Naive B cell (primary cell): ENCODE measurements around the gene JADE2. TPM values are rescaled to one million over a fixed set of nuclear protein-coding genes. Genes with fewer than 3 reads are reported as not detected.

Source experiments
- ATAC-seq, 2 donors: fragments of 150-1000 bp; cut with Tn5 transposase; 2 replicates each; pipeline ENCODE4 v1.10.0; 2021; ENCODE audit warnings: low read depth in 2 of 2, mild to moderate bottlenecking in 2 of 2, moderate library complexity in 2 of 2
- DNase-seq: peaks from one replicate; pipeline ENCODE4 v3.0.0; 2022
- H3K27ac Mint-ChIP-seq, 6 donors: one replicate each; pipeline ENCODE4 v1.8.0; 2020 to 2022; ENCODE audit warnings: mild to moderate bottlenecking in 6 of 6, mixed read lengths in 6 of 6, moderate library complexity in 5 of 6, inconsistent platforms in 2 of 6
- H3K27me3 Mint-ChIP-seq, 3 donors: one replicate each; pipeline ENCODE4 v1.8.0; 2021 to 2022; ENCODE audit warnings: mixed read lengths in 3 of 3, mild to moderate bottlenecking in 1 of 3
- H3K36me3 Mint-ChIP-seq, 2 donors: one replicate each; pipeline ENCODE4 v1.8.0; 2020 to 2022; ENCODE audit warnings: mixed read lengths in 2 of 2, inconsistent platforms in 1 of 2, mild to moderate bottlenecking in 1 of 2
- H3K4me1 Mint-ChIP-seq, 3 donors: one replicate each; pipeline ENCODE4 v1.8.0; 2020 to 2022; ENCODE audit warnings: mixed read lengths in 3 of 3, inconsistent platforms in 1 of 3, mild to moderate bottlenecking in 1 of 3, moderate library complexity in 1 of 3
- H3K4me3 Mint-ChIP-seq, 8 donors: one replicate each; pipeline ENCODE4 v1.8.0; 2020 to 2022; ENCODE audit warnings: mild to moderate bottlenecking in 8 of 8, mixed read lengths in 8 of 8, moderate library complexity in 8 of 8, inconsistent platforms in 2 of 8
- H3K9me3 Mint-ChIP-seq, 7 donors: one replicate each; pipeline ENCODE4 v1.8.0; 2020 to 2022; ENCODE audit warnings: mixed read lengths in 7 of 7, mild to moderate bottlenecking in 5 of 7, inconsistent platforms in 2 of 7, moderate library complexity in 1 of 7
- polyA plus RNA-seq, 6 donors: library from polyadenylated mRNA; unstranded; fragments of 300-500 nt; fragmentation: Illumina TruSeq; gene quantifications; one replicate each; pipeline ENCODE4 v1.2.3, GENCODE V29; 2021; ENCODE audit warnings: low read depth in 6 of 6

JADE2 gene
- polyA plus RNA-seq, 6 donors from 2014 or later = 7.1 to 47.1 (median 27.1) TPM

DNA sequence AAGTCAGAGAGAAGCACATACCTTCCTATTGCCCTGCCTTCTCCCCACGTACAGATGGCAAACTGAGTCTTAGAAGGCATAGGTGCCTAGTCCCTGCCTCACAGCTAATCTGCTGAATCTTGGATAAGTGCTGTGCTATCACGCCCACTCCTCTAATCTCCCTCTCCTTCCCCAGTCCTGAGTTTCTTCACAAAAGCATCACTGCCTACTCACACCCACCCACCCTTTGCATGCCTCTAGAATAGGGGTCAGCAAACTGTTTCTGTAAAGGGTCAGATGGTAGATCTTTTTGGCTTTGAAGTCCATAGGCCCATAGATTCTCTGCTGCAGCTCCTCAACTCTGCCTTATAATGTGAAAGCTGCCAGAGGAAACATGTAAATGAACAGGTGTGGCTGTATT, 23.2 kb upstream of the JADE2 start:
- no peak for ATAC-seq
- H3K9me3 Mint-ChIP-seq = no peaks in the 10 kb centered on the region
- peaks cover 0 to 14% (median 9%) of the 10 kb centered on the region in 3 donors for H3K4me1 Mint-ChIP-seq
- no peak overlapping the region for H3K4me3 Mint-ChIP-seq
- no peaks in the 10 kb centered on the region for H3K36me3 Mint-ChIP-seq
- H3K27ac Mint-ChIP-seq = peak overlapping the region in 1 of 6 donors; percentile 29
- no peak for DNase-seq
- peaks cover 0 to 5% (median 5%) of the 10 kb centered on the region in 3 donors for H3K27me3 Mint-ChIP-seq

DNA sequence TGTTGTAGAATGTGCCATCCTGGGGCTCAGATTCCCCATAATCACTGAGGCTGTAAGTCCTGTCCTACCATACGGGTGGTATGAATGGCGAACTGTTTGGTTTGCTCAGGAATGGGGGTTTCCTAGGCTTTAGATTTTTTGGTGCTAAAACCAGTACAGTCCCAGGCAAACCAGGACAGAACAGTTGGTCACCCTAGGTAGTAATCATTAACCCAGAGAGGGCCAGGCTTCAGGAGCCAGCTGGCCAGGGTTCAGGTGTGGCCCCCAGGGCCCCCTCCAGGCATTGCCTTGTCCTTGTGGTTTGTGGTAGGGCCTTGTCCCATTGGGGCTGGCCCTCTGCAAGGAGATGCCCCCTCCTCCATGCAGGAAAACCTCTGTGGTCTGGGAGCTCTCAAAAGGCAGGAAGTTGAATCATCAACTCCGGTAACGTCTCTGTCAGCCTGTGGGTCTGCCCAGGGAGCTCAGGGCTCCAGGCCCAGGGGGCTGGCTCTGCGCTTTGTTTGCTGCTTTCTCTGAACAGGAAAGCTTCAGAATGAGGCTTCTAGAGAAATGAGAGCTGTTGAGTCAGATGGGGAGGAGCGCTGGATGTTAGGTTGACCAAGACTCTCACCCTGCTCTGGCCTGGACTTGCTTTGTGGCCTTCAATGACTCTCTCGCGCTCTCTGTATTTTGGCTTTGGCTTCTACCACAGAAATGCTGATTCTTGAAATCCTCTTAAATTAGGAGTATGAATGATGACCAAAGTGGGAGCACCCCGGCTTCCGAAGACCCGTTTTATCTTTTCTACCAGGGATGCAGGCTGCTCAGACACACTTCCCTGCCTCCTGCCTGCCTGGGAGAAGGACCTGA, 22.2 kb upstream of the JADE2 start:
- Mint-ChIP-seq H3K27ac (peak overlapping the region in 1 of 6 donors; percentile 39), H3K4me3 (no peak overlapping the region), H3K36me3 (no peaks in the 10 kb centered on the region), H3K9me3 (no peaks in the 10 kb centered on the region), H3K4me1 (peaks cover 0 to 14% (median 9%) of the 10 kb centered on the region in 3 donors), H3K27me3 (peaks cover 0 to 5% (median 5%) of the 10 kb centered on the region in 3 donors)
- ATAC-seq (no peak), DNase-seq (no peak)

DNA sequence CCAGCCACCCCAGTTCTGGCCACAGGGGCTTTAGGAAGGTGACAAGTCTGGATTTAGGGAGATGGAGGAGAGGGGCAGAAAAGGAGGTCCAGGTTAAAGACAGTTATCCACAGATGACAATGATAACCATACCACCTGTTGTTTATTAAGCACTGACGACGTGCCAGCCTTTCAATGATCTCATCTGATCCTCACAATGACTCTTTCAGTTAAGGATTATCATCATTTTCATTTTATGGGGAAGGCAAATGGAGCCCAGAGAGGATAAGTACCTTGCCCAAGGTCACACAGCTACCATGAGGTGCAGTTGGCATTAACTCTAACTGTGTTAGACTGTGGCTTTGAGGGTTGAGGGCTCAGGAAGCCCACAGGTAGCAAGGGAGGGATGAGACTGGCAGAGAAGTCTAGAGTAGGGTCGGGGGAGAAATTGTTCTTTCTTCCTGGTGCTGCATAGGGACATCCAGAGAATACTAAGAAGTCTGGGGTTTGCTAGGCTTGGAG, 21.5 kb upstream of the JADE2 start:
- Mint-ChIP-seq H3K36me3 (no peaks in the 10 kb centered on the region), H3K27me3 (peaks cover 0 to 5% (median 5%) of the 10 kb centered on the region in 3 donors), H3K4me1 (peaks cover 0 to 14% (median 9%) of the 10 kb centered on the region in 3 donors), H3K27ac (no peak overlapping the region), H3K4me3 (peak overlapping the region in 1 of 8 donors; percentile 37), H3K9me3 (no peaks in the 10 kb centered on the region)
- ATAC-seq (no peak), DNase-seq (no peak)

DNA sequence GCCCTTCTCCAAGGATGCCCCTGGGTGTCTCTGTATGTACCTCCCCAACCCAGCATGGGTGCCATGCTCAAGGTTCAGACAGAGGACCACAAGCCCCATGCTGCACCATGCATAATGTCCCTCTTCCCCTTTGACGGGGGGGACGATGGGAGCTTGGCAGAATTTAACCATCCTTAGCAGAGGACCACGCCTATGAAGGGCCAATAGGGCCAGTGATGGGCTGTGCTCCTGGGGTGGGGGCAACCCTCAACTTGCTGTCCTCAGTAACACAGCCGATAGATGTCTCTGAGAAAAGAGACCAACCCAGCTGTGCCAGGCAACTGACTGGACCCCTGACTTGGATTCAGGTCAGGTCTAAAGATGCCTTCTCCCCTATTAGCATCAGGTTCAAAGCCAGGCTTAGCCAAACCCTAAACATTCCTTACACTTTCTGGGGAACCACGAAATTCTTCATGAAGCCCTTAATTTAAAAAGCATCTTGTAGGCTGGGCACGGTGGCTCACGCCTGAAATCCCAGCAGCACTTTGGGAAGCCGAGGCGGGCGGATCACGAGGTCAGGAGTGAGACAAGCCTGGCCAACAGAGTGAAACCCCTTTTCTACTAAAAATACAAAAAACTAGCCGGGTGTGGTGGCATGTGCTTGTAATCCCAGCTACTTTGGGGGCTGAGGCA, 20.7 kb upstream of the JADE2 start:
- no peaks in the 10 kb centered on the region for H3K36me3 Mint-ChIP-seq
- H3K4me3 Mint-ChIP-seq = no peak overlapping the region
- ATAC-seq = no peak

DNA sequence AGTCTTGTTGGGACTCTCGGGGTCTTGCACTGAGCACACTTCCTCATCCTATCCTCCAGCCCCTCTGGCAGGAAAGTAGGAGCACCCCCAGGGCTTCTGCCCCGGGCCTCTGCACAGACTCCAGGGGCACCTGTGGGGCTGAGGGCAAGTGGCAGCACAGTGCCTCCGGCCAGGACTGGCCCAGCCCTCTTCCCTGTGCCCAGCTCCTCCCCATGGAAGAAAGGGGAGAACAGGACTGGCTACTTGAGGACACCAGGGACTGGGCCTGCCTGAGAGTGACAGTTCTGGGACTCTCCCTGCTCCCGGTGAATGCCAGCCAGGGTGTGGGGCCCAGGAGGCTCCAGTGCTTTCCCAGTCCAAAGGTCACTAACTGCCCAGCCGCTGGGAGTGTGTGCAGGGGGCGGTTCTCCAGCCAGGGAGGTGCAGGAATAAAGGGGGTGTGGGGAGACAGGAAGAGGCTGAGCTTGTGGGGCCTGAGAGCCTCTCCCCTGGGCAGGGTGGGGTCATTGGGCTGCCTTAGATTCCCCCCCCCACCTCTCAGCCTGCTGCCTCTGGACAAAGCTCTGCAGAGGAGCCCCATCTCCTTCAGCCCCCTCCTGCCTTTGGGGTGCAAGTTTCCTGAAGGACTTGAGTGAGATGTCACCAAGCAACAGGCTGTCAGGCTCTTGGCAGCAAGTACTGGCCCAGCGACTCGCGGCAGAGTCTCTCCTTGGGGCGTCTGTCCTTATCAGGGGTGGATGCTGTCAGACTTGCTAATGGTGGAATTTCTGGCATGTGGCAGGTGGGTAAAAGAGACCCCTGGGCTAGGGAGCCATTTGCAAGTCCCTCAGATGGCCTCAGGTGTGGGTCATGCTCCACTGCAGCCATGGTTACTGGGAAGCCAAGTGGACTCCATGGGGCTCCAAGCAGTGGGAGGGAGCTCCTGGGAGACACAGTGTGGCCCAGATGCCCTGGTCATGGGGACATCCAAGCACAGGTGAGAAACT, 19.1 kb upstream of the JADE2 start:
- no peak overlapping the region for H3K4me3 Mint-ChIP-seq
- no peak for ATAC-seq
- H3K9me3 Mint-ChIP-seq = no peaks in the 10 kb centered on the region
- DNase-seq = no peak
- peaks cover 0 to 14% (median 9%) of the 10 kb centered on the region in 3 donors for H3K4me1 Mint-ChIP-seq
- no peaks in the 10 kb centered on the region for H3K36me3 Mint-ChIP-seq
- H3K27ac Mint-ChIP-seq = no peak overlapping the region
- peaks cover 0 to 5% (median 5%) of the 10 kb centered on the region in 3 donors for H3K27me3 Mint-ChIP-seq

More for the DNA sequence above, 20.7 kb upstream of the JADE2 start:
- no peak overlapping the region for H3K27ac Mint-ChIP-seq
- peaks cover 0 to 14% (median 9%) of the 10 kb centered on the region in 3 donors for H3K4me1 Mint-ChIP-seq
- H3K27me3 Mint-ChIP-seq = peaks cover 0 to 5% (median 5%) of the 10 kb centered on the region in 3 donors
- H3K9me3 Mint-ChIP-seq = no peaks in the 10 kb centered on the region
- DNase-seq = no peak

DNA sequence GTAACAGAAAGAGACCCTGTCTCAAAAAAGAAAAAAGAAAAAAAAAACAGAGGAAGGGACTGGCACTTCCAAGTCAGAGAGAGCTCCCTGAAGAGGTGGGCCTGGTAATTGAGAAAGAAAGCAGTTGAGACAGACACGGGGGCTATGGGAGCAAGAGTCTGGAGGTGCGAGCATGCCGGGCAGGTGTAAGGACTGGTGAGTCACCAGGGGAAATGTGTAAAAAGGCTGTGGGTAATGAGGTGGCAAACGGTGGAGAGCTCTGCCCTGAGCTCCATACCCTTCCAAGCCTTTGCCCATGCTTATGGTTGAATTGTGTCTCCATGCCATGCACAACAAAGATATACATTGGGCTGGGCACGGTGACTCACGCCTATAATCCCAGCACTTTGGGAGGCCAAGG, 18.0 kb upstream of the JADE2 start:
- Mint-ChIP-seq H3K9me3 (no peaks in the 10 kb centered on the region), H3K27ac (peak overlapping the region in 1 of 6 donors; percentile 22), H3K27me3 (peaks cover 0 to 5% (median 5%) of the 10 kb centered on the region in 3 donors), H3K4me1 (peaks cover 0 to 9% (median 5%) of the 10 kb centered on the region in 3 donors), H3K4me3 (no peak overlapping the region), H3K36me3 (no peaks in the 10 kb centered on the region)
- DNase-seq = no peak
- no peak for ATAC-seq

DNA sequence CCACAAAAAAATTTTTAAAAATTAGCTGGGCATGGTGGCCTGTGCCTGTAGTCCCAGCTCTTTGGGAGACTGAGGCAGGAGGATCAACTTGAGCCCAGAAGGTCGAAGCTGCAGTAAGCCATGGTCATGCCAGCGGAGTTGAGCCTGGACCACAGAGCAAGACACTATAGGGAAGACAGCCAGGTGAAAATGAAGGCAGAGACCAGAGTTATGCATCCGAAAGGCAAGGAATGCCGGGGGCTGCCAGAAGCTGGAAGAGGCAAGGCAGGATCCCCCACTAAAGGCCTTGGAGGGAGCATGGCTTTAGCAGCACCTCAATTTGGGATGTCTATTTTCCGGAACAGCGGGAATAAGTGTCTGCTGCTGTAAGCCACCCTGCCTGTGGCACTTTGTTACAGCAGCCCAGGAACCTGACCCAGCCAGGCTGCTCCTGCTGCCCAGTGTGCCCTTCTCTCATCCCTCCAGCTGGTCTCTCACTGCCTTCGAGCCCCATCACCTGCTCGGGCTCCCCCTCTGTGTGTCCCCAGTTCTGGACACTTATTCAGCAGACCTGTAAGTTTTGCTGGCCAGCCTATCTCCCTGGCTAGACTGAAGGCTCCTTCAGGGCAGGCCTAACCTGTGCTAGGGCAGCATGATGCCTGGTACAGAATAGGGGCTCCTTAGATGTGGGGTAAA, 16.8 kb upstream of the JADE2 start:
- no peak for ATAC-seq
- Mint-ChIP-seq H3K27ac (peak overlapping the region in 1 of 6 donors; percentile 56), H3K4me3 (no peak overlapping the region), H3K27me3 (peaks cover 0 to 5% (median 4%) of the 10 kb centered on the region in 3 donors), H3K4me1 (peaks cover 0 to 6% (median 1%) of the 10 kb centered on the region in 3 donors), H3K9me3 (no peaks in the 10 kb centered on the region), H3K36me3 (no peaks in the 10 kb centered on the region)
- DNase-seq = no peak

DNA sequence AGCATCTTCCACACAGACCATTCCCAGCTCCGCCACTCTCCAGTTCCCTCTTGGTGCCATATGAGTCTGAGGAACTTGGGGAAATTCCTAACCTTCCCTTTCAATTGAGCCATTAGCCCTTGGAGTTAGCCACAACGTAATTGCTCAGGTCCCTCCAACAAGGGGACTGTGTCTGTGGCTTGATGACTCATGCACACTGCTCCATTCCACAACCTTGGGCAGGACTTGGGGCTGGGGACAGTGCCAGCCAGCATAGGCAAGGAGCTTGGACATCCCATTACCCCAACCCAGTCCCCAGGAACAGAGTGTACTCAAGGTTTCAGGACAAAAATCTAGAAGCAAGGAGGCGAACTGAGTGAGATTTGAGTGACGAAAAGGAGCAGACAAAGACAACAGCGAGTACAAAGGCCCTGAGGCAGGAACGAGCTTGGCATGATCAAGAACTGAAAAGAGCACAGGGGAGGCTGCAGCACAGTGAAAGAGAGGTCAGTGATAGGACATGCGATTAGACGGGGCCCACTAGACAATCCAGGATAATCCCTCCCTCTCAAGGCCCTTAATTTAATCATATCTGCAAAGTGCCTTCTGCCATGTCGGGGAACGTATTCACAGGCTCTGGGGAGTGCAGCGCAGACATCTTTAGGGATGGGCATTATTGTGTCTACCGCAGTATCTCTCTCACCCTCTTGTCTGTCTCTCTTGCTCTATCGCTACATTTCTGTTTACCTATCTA, 16.0 kb upstream of the JADE2 start:
- H3K4me3 Mint-ChIP-seq = no peak overlapping the region
- no peak overlapping the region for H3K27ac Mint-ChIP-seq

DNA sequence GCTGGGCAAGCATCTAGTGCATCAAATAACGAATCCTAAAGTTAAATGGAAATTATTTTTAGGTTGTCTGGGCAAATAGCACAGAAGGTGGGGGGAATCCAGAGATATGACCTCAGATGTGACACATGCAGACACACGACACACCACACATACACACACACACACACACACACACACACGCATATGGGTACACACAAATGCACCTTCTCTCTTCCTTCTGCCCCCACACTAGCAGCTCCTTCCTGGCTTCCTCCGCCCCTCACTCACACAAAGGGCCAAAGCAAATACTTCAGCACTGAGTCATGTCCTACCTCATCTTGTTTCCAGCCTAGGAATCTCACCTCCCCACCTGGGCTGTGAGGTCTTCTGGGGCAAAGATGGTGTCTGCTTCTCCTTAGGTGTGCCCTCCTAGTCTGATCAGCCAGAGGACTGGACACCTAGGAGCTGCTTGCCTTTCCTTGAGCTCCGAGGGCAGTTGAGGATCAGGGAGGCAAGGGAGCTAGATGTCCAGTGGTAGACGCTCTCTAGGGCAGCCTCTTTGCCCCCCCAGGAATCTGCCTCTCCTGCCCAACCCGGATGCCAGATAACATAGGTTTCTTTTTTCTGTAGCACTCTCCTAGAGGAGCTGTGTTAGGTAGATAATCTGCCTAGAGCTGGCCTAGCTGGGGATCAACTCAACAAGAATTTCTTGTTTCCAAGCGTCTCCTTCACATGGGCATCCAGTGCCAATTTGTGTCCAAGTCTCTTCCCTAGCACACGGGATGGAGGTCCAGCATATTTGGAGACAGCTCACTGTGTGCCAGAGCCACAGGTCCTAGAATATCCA, 14.3 kb upstream of the JADE2 start:
- DNase-seq = no peak

More for the DNA sequence above, 16.0 kb upstream of the JADE2 start:
- DNase-seq = no peak
- Mint-ChIP-seq H3K9me3 (no peaks in the 10 kb centered on the region), H3K27me3 (no peaks in the 10 kb centered on the region), H3K4me1 (no peaks in the 10 kb centered on the region), H3K36me3 (no peaks in the 10 kb centered on the region)
- no peak for ATAC-seq

DNA sequence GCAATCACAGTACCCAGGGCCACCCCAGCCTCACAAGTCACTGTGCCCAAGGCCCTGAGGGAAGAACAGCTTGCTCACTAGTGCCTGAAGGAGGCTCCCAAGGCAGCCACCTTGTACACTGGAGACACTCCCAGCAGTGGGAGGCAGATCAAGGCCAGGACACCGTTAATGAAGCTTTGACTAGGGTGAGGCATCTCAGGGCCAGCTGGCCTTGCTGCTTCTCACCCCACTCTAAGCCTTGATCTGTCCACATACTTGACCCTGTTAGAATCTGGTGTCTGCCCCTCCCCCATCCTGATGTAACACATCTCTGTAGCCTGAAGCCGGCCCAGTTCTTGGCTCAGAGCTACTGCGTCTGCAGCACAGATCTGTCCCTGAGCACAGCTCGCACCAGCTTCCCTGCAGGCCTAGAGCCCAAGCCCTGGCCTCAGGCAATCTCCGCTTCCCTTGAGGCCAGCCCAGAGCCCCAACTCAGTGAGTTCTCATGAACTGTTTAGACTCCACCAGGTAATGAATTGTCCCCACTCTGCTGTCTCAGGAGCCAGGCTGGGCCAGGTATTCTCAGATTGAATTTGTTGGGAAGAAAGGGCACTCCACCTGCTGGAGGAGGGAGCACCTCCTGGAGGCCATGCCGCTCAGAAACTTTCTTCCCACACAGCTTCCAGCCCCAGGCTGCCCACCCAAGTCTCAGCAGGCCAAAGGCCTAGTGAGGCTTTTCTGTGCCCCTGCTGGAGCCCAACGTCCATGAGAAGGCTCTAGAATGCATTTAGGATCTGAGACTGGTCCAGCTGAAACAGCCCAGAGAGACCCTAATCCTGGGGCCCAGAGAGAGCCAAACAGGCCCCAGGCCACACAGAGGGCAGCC, 13.4 kb upstream of the JADE2 start:
- Mint-ChIP-seq H3K27me3 (no peaks in the 10 kb centered on the region), H3K4me3 (no peak overlapping the region), H3K27ac (peak overlapping the region in 1 of 6 donors; percentile 21), H3K4me1 (no peaks in the 10 kb centered on the region), H3K36me3 (no peaks in the 10 kb centered on the region), H3K9me3 (no peaks in the 10 kb centered on the region)
- ATAC-seq (no peak), DNase-seq (no peak)

More for the DNA sequence above, 14.3 kb upstream of the JADE2 start:
- no peaks in the 10 kb centered on the region for H3K36me3 Mint-ChIP-seq
- no peak for ATAC-seq
- no peak overlapping the region for H3K4me3 Mint-ChIP-seq
- no peaks in the 10 kb centered on the region for H3K4me1 Mint-ChIP-seq
- peak overlapping the region in 2 of 6 donors; percentile 19 to 45 for H3K27ac Mint-ChIP-seq
- no peaks in the 10 kb centered on the region for H3K9me3 Mint-ChIP-seq
- no peaks in the 10 kb centered on the region for H3K27me3 Mint-ChIP-seq

DNA sequence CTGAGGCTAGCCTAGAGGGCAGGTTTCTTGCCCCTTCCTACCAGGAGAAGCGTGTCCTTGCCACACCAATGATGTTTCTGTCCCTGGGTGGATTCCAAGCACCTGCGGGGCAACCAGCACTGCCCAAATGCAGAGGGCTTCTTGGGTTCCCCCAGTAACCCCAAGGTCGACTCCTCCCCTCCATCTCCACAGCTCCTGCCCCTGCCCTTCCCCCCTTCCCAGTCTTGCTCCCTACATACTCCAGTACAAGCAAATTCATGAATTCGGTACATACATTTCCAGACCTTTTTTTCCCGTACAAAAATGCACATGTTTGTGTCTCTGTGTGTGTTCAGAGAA, 12.8 kb upstream of the JADE2 start:
- no peak for DNase-seq
- H3K4me1 Mint-ChIP-seq = no peaks in the 10 kb centered on the region
- H3K27me3 Mint-ChIP-seq = no peaks in the 10 kb centered on the region
- H3K27ac Mint-ChIP-seq = peak overlapping the region in 1 of 6 donors; percentile 72
- H3K36me3 Mint-ChIP-seq = no peaks in the 10 kb centered on the region
- no peaks in the 10 kb centered on the region for H3K9me3 Mint-ChIP-seq
- no peak overlapping the region for H3K4me3 Mint-ChIP-seq
- no peak for ATAC-seq
